ENCODE data around the gene HSPA4L. TPM values are rescaled to one million over a fixed set of nuclear protein-coding genes. Genes with fewer than 3 reads are reported as not detected.

The HSPA4L gene
- total RNA-seq = 10 to 100 TPM; 12.6 to 17.7 TPM
- 1 to 10 TPM; 2.6 to 3.1 TPM for polyA plus RNA-seq
- long read RNA-seq, donor 1, full-length matches to known transcripts = 2 of 30 reads
- long read RNA-seq, donor 1, partial matches to known transcripts = 26 of 30 reads
- long read RNA-seq, donor 1, other reads (novel, unspliced or antisense) = 2 of 30 reads
- long read RNA-seq, donor 2, full-length matches to known transcripts = 3 of 11 reads
- long read RNA-seq, donor 2, partial matches to known transcripts = 1 of 11 reads
- long read RNA-seq, donor 2, other reads (novel, unspliced or antisense) = 7 of 11 reads

DNA sequence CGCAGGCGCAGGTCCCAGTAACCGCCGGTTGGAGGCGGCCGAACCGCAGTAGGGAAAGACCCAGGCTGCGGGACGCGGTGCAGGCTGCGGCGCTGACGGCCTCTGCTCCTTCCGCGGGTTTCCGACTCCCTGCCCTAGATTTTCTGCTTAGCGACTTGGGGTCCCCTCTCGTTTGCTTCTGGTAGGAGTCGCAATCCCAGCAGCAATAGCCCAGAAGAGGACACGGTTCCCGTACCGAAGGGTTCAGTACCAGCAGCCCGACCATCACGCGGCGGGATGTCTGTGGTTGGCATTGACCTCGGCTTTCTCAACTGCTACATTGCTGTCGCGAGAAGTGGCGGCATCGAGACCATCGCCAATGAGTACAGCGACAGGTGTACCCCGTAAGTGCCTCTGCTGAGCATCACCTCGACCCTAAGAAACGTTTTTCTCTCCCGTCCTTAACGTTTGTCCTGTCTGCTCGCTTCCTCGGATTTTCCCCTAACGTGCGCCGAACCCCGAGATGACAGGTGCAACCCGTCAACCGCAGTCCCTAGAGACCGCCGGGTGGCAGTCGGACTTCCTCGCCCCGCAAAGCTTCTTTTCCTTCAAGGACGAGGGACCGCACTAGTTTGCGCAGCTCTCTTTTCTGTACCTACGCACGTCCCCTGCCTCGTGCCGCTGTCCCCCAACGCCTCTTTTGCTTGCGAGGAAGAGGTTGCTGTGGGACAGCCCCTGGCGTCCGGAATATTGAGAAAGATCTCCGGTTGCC is at the start of gene HSPA4L:
HSPA4L (plus strand) TSS at position 48 of the 751 bp plus-strand sequence; CDS start at position 277, 229 bp downstream.
- ATAC-seq (ENCODE audit: low FRiP score) (peak; percentile 98), DNase-seq (peak in 1 of 2 donors; percentile 69)
- H3K4me1 ChIP-seq (ENCODE audit: control insufficient read depth in 1 of 2, insufficient read depth in 2 of 2, low read length in 2 of 2) = peaks cover 0 to 3% of the 10 kb centered on the region in 2 donors
- WGBS, 2 donors = 0% methylated on average over 62 to 63 of the region's 63 CpGs
- H3K27me3 ChIP-seq (ENCODE audit: control insufficient read depth in 1 of 2, insufficient read depth in 2 of 2, low read length in 1 of 2) = no peaks in the 10 kb centered on the region
- intact Hi-C loops (cut with DNase I) = loop anchor here in 1 of 2 donors (2.0 to 10.0 kb wide), 4 partner anchors 98 to 280 kb away; partner anchors contain the start of genes ABHD18, LARP1B, MFSD8 and PLK4
- H3K4me3 ChIP-seq (ENCODE audit: low read length in 2 of 2) = peak within 1 kb of the TSS; percentile 55 to 82
- H3K36me3 ChIP-seq (ENCODE audit: control insufficient read depth in 1 of 2, insufficient read depth in 2 of 2, low read length in 1 of 2) = no peaks in the 10 kb centered on the region
- H3K27ac ChIP-seq (ENCODE audit: low read depth in 1 of 2, low read length in 2 of 2) = peak within 1 kb of the TSS; percentile 24 to 37
- no peaks in the 10 kb centered on the region for H3K9me3 ChIP-seq (ENCODE audit: control insufficient read depth, low read length)

- intact Hi-C loops (cut with DNase I) = loop anchor here (1.0 to 2.0 kb wide), 2 partner anchors 124 to 127 kb away; no protein-coding TSS in a partner anchor
- no peaks in the 10 kb centered on the region for H3K4me1 ChIP-seq (ENCODE audit: control insufficient read depth in 1 of 2, insufficient read depth in 2 of 2, low read length in 2 of 2)
- H3K4me3 ChIP-seq (ENCODE audit: low read length in 2 of 2) = no peak overlapping the region
- no peaks in the 10 kb centered on the region for H3K27me3 ChIP-seq (ENCODE audit: control insufficient read depth in 1 of 2, insufficient read depth in 2 of 2, low read length in 1 of 2)
- H3K36me3 ChIP-seq (ENCODE audit: control insufficient read depth in 1 of 2, insufficient read depth in 2 of 2, low read length in 1 of 2) = no peaks in the 10 kb centered on the region
- H3K27ac ChIP-seq (ENCODE audit: low read depth in 1 of 2, low read length in 2 of 2) = no peak overlapping the region
- WGBS, 2 donors = 13 to 14% methylated on average over 8 of the region's 8 CpGs
- no peaks in the 10 kb centered on the region for H3K9me3 ChIP-seq (ENCODE audit: control insufficient read depth, low read length)
- ATAC-seq (ENCODE audit: low FRiP score) = no peak
- DNase-seq = no peak
These were observed 49.3 kb upstream of the HSPA4L start for GRCh38 chr4:127732623-127733328.

- H3K27ac ChIP-seq (ENCODE audit: low read depth in 1 of 2, low read length in 2 of 2) = no peak overlapping the region
- 81 to 86% methylated on average over 2 of the region's 2 CpGs for WGBS, 2 donors
These were observed 47.1 kb upstream of the HSPA4L start for GRCh38 chr4:127734976-127735375.

GRCh38 chr4:127737295-127737694 is 44.8 kb upstream of the HSPA4L start:
- H3K27ac ChIP-seq (ENCODE audit: low read depth in 1 of 2, low read length in 2 of 2) = no peak overlapping the region
- 7 to 22% methylated on average over 4 of the region's 4 CpGs for WGBS, 2 donors
- ATAC-seq (ENCODE audit: low FRiP score) (no peak), DNase-seq (no peak)
- no peaks in the 10 kb centered on the region for H3K27me3 ChIP-seq (ENCODE audit: control insufficient read depth in 1 of 2, insufficient read depth in 2 of 2, low read length in 1 of 2)
- no peaks in the 10 kb centered on the region for H3K4me1 ChIP-seq (ENCODE audit: control insufficient read depth in 1 of 2, insufficient read depth in 2 of 2, low read length in 2 of 2)
- intact Hi-C loops (cut with DNase I) = no loop called here
- no peak overlapping the region for H3K4me3 ChIP-seq (ENCODE audit: low read length in 2 of 2)
- H3K36me3 ChIP-seq (ENCODE audit: control insufficient read depth in 1 of 2, insufficient read depth in 2 of 2, low read length in 1 of 2) = no peaks in the 10 kb centered on the region
- H3K9me3 ChIP-seq (ENCODE audit: control insufficient read depth, low read length) = no peaks in the 10 kb centered on the region

More at GRCh38 chr4:127734976-127735375, 47.1 kb upstream of the HSPA4L start:
- no peak for ATAC-seq (ENCODE audit: low FRiP score)
- Histone ChIP-seq H3K36me3 (ENCODE audit: control insufficient read depth in 1 of 2, insufficient read depth in 2 of 2, low read length in 1 of 2) (no peaks in the 10 kb centered on the region), H3K4me3 (ENCODE audit: low read length in 2 of 2) (no peak overlapping the region), H3K9me3 (ENCODE audit: control insufficient read depth, low read length) (no peaks in the 10 kb centered on the region), H3K4me1 (ENCODE audit: control insufficient read depth in 1 of 2, insufficient read depth in 2 of 2, low read length in 2 of 2) (no peaks in the 10 kb centered on the region), H3K27me3 (ENCODE audit: control insufficient read depth in 1 of 2, insufficient read depth in 2 of 2, low read length in 1 of 2) (no peaks in the 10 kb centered on the region)
- intact Hi-C loops (cut with DNase I) = no loop called here
- DNase-seq = no peak

GRCh38 chr4:127741247-127741646 is 40.9 kb upstream of the HSPA4L start:
- H3K4me3 ChIP-seq (ENCODE audit: low read length in 2 of 2) = no peak overlapping the region
- no peak for ATAC-seq (ENCODE audit: low FRiP score)
- no peaks in the 10 kb centered on the region for H3K9me3 ChIP-seq (ENCODE audit: control insufficient read depth, low read length)
- no peaks in the 10 kb centered on the region for H3K4me1 ChIP-seq (ENCODE audit: control insufficient read depth in 1 of 2, insufficient read depth in 2 of 2, low read length in 2 of 2)
- H3K27me3 ChIP-seq (ENCODE audit: control insufficient read depth in 1 of 2, insufficient read depth in 2 of 2, low read length in 1 of 2) = no peaks in the 10 kb centered on the region
- no peak for DNase-seq
- no peak overlapping the region for H3K27ac ChIP-seq (ENCODE audit: low read depth in 1 of 2, low read length in 2 of 2)
- WGBS, 2 donors = 98 to 100% methylated on average over 1 of the region's 1 CpG
- no peaks in the 10 kb centered on the region for H3K36me3 ChIP-seq (ENCODE audit: control insufficient read depth in 1 of 2, insufficient read depth in 2 of 2, low read length in 1 of 2)
- intact Hi-C loops (cut with DNase I) = no loop called here

DNA sequence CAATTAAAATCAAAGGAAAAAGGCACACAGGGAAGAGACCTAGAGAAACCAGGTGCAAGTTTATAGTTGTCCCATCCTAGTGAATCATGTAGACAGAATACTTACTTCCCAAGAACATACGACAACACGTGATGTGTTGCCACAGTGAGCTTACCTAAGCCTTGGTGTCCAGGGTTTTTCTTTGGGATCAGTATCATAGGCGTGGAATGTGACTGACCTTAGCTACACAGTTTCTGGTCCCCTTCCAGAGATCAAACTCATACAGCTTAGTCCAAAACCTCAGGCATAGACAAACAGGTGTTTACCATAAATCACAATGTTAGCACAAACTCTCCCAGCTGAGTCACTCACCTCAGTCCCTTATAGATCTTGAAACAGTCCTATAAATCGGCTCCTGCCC is 34.2 kb upstream of the HSPA4L start:
- intact Hi-C loops (cut with DNase I) = no loop called here
- H3K27me3 ChIP-seq (ENCODE audit: control insufficient read depth in 1 of 2, insufficient read depth in 2 of 2, low read length in 1 of 2) = no peaks in the 10 kb centered on the region
- H3K4me1 ChIP-seq (ENCODE audit: control insufficient read depth in 1 of 2, insufficient read depth in 2 of 2, low read length in 2 of 2) = no peaks in the 10 kb centered on the region
- no peak overlapping the region for H3K4me3 ChIP-seq (ENCODE audit: low read length in 2 of 2)
- WGBS, 2 donors = 87 to 90% methylated on average over 4 of the region's 4 CpGs
- no peak for ATAC-seq (ENCODE audit: low FRiP score)
- H3K27ac ChIP-seq (ENCODE audit: low read depth in 1 of 2, low read length in 2 of 2) = no peak overlapping the region
- no peaks in the 10 kb centered on the region for H3K36me3 ChIP-seq (ENCODE audit: control insufficient read depth in 1 of 2, insufficient read depth in 2 of 2, low read length in 1 of 2)
- DNase-seq = no peak
- H3K9me3 ChIP-seq (ENCODE audit: control insufficient read depth, low read length) = peaks cover 3% of the 10 kb centered on the region

GRCh38 chr4:127748957-127749356 is 33.2 kb upstream of the HSPA4L start:
- Histone ChIP-seq H3K27me3 (ENCODE audit: control insufficient read depth in 1 of 2, insufficient read depth in 2 of 2, low read length in 1 of 2) (no peaks in the 10 kb centered on the region), H3K4me1 (ENCODE audit: control insufficient read depth in 1 of 2, insufficient read depth in 2 of 2, low read length in 2 of 2) (no peaks in the 10 kb centered on the region), H3K36me3 (ENCODE audit: control insufficient read depth in 1 of 2, insufficient read depth in 2 of 2, low read length in 1 of 2) (no peaks in the 10 kb centered on the region), H3K9me3 (ENCODE audit: control insufficient read depth, low read length) (peaks cover 3% of the 10 kb centered on the region), H3K4me3 (ENCODE audit: low read length in 2 of 2) (no peak overlapping the region), H3K27ac (ENCODE audit: low read depth in 1 of 2, low read length in 2 of 2) (no peak overlapping the region)
- ATAC-seq (ENCODE audit: low FRiP score) (no peak), DNase-seq (no peak)
- 82 to 85% methylated on average over 2 of the region's 2 CpGs for WGBS, 2 donors
- intact Hi-C loops (cut with DNase I) = no loop called here

GRCh38 chr4:127756906-127757305 is 25.2 kb upstream of the HSPA4L start:
- Histone ChIP-seq H3K4me1 (ENCODE audit: control insufficient read depth in 1 of 2, insufficient read depth in 2 of 2, low read length in 2 of 2) (no peaks in the 10 kb centered on the region), H3K27me3 (ENCODE audit: control insufficient read depth in 1 of 2, insufficient read depth in 2 of 2, low read length in 1 of 2) (no peaks in the 10 kb centered on the region), H3K4me3 (ENCODE audit: low read length in 2 of 2) (no peak overlapping the region), H3K36me3 (ENCODE audit: control insufficient read depth in 1 of 2, insufficient read depth in 2 of 2, low read length in 1 of 2) (no peaks in the 10 kb centered on the region), H3K27ac (ENCODE audit: low read depth in 1 of 2, low read length in 2 of 2) (no peak overlapping the region), H3K9me3 (ENCODE audit: control insufficient read depth, low read length) (no peaks in the 10 kb centered on the region)
- WGBS, 2 donors = 80 to 84% methylated on average over 2 of the region's 2 CpGs
- intact Hi-C loops (cut with DNase I) = no loop called here
- no peak for ATAC-seq (ENCODE audit: low FRiP score)
- DNase-seq = no peak

All from aorta (tissue), 5 donors.